ENCODE data around the gene DIDO1.
A peak's percentile ranks its signal among the peaks of the same experiment; 100 is the strongest.
"Not testable (repeated sequence)": the region's sequence is repeated elsewhere in the genome, so short reads cannot be mapped to it uniquely, and the experiment has no call there.

DIDO1 gene

DNA sequence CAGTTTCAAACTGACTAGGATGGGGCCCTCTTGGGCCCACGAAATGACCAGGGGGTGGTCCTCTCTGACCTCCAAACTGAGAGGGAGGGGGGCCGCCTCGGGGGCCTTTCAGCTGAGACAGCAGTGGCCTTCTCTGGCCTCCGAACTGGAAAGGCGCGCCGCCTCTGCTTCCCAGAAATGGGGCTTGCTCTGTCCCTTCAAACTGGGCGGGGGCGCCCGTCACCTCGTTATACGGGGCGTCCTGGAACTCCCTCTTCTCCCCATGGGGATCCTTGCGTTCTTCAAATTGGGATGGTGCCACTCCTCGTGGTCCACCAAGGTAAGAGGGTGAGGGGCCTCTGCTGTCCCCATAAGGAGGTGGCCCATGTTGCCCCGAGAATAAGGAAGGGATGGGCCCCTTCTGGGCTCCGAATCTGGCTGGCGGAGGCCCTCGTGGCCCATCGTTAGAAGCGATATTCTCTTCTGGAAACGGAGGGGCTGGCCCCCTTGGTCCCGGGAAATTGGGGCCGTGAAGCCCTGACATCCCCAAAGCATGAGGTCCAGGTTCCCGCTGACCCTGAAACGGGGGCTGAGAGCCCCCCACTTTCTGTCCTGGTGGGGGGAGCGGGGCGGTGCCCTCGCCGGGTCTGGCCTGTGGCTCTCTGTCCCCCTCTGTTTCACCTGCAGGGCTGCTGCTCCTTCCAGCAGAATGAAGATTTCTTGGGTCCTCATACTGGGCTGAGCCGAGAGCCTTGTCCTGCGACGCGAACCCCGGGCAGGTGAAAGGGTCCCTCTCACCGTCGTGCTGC, 46.0 kb downstream of the DIDO1 start:
- DNase-seq (ENCODE audit: low read depth in 2 of 2), result no peak

DNA sequence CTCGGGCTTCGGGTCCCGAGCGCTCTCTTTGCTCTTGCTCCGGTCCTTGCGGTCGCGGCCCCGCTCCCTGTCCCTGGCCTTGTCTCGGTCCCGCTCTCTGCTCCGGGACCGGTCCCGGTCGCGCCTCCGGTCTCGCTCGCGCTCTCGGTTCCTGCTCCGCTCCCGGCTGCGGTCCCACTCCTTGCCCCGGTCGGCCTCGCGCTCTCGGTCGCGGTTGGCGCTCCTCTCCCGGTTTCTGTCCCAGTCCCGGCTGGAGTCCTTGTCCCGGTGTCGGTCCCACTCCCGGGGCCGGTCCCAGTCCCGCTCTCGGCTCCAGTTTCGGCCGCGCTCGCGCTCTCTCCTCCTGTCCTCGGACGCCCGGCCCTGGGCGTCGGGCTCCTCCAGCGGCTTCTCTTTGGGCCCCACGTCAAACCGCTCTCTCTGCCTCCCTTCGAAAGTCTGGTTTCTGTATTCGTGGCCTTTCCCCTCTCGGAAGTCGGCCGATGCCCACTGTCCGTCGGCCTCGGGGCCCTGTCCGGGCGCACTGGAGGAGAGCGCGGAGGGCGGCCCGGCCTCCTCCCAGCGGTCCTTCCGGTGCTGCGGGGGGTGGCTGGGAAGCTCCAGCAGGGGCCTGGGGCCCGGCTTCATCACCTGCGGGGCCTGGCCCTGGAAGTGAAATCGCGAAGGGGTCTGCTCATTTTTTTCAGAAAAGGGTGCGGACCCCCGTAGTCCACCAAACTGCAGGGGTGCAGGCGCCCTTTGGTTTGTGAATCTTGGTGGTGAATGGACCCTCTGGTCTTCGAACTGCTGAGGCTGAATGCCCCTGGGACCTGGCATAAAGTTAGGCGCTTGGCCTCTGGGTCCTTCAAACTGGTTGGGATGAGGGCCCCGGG, 46.8 kb downstream of the DIDO1 start:
- DNase-seq (ENCODE audit: low read depth in 2 of 2), result no peak

DNA sequence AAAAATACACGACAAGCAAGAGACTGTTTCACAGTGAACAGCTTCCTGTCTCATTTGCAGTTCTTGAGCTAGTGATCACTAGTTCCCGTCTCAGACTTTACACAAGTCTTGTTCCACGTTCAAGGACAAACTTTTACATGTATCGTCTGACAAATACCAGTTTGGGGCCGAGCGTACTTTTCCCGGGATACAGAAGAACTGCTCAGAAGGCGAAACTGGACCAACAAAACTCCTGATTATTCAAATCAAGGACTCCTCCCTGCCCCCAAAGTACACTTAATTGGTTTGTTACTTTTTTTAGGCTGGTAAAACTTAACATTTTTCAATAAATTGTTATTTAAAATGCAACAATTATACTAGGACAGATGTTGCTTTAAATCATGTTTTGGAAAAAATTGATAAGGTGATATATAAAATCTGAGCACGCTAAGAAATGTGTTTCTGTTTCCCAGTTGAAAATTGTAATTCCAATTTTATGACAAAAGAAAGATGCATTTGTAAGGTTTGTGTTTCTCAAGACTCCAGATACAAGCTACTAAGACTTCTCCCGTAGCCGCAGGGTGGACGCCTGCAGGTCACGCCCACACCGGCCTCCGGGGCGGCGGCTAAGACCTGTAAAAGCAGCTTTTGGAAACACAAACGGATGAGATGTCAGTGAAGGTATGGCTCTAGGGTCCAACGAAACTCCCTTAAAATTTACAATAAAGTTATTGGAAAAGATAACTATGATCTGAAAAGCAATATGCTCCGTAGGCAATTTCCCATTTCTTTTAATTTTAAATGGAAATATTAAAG, 47.9 kb downstream of the DIDO1 start:
- DNase-seq (ENCODE audit: low read depth in 2 of 2), result no peak

DNA sequence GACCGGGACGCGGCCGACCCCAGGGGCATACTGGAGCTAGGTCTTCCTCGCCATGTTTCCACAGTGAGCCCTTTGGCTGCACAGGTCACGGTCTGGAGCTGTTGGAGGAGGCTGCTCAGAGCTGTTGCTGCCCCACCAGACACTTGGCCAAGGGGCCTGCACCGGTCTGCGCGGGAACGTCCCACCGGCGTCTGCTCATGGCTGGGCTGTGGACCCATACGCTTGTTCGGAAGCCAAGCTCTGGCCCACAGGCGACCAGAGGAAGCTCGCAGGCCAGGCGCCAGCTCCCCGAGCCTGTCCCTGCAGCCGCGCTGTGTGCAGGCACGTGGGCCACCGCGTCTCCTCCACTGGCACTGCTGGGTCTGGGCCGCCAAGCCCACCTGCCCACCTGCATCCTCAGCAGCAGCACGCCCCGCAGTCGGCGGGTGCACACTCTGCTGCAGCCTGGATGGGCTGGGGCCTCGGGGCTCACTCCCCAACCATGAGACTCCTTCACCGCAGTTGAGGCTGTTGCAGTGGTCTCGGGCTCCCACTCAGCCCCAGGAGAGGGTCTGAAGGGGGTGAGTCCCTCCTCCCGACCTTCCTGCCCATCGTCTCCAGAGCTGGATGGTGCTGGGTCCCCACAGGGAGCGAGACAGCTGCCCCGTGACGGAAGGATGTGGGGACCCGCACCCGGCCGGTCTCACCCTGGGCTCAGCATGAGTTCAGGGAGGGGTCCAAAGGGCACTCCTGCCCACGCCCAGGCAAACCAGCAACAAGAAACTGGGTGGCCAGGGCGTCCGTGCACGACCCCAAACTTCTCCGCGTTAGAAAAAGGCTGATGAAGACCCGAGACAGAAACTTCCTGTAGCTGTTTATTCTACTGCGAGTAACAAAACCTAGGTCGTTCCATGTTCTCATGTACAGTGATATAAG, 49.1 kb downstream of the DIDO1 start:
- no peak for DNase-seq (ENCODE audit: low read depth in 2 of 2)

DNA sequence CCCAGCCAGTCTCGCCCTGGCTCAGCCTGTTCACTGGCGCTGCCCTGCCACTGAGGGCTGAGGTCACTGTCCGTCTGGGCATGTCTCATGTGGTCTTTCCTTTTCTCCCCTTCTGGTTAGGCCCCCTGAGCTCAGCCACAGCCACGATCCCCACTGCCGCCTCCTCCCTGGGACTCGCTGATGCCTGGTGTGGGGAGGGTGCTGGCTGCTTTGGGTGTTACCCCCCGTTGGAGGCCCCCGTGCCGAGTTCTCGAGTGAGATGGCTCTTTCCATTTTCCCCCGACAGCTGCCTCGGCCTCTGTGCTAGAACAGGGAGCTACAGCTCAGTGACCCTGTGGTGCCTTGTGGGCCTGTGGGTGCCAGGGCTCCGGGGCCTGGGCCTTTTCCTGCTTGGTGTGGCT, 49.8 kb downstream of the DIDO1 start:
- DNase-seq (ENCODE audit: low read depth in 2 of 2), result no peak

DNA sequence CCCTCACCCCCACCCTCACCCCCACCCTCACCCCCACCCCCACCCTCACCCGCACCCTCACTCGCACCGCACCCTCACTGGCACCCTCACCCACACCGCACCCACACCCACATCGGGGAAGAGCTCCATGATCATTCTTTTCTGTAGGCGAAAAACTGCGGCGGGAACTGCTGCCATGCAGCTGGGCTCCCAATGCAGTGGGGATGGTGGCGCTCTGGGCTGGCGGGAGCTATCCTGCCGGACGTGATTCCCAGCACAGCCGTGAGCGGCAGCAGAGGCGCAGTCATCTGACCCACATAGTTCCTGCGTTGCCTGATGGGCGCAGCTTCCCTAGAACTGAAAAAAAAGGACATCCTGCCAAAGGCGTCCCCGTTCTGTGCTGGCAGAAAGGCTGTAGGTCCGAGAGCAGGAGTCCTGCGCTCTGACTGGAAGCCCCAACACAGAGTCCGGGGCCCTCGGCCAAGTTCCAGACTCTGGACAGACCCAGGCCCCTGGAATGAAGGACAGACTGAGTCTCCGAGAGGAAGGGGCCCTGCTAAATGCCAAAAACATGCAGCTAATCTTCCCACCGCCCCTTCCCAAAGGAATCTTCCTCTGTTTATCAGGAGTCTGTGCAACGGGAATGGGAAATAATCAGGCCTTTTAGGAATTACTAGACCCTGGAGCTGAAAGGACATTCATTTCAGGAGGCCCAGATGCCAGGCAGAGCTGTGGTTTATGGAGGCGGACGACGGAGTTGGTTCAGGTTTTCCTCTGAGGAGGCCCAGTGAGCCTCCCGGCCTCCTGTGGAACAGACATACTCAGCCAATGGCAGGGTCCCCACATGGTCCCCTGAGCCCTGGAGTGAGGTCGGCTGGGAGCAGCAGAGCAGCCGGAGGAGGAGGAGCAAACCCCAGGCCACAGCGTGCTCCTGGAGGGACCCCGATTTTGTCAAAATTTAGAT, 50.6 kb downstream of the DIDO1 start:
- no peak for DNase-seq (ENCODE audit: low read depth in 2 of 2)

DNA sequence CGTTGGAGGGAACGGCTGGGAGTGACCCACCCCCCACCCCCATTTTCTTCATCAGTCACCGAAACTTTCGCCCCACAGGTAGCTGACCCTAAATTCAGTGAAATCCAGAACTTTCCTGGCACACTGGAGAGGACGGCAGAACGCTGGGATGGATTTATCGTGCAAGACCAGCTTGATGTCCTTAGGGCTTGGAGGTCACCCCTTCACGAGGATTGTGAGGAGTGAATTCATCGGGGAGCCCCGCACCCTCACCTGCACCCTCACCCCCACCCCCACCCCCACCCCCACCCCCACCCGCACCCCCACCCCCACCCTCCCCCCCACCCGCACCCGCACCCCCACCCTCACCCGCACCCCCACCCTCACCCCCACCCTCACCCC, 51.4 kb downstream of the DIDO1 start:
- no peak for DNase-seq (ENCODE audit: low read depth in 2 of 2)

DNA sequence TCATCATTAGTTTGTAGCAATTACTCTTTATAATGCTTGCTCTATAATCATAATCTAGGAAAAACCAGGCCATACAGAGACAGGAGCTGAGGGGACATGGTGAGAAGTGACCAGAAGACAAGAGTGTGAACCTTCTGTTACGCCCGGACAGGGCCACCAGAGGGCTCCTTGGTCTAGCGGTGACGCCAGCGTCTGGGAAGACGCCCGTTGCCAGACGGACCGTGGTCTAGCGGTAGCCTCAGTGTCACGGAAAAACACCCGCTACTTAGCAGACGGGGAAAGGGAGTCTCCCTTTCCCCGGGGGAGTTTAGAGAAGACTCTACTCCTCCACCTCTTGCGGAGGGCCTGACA, 52.6 kb downstream of the DIDO1 start:
- DNase-seq (ENCODE audit: low read depth in 2 of 2), result not testable (repeated sequence)

DNA sequence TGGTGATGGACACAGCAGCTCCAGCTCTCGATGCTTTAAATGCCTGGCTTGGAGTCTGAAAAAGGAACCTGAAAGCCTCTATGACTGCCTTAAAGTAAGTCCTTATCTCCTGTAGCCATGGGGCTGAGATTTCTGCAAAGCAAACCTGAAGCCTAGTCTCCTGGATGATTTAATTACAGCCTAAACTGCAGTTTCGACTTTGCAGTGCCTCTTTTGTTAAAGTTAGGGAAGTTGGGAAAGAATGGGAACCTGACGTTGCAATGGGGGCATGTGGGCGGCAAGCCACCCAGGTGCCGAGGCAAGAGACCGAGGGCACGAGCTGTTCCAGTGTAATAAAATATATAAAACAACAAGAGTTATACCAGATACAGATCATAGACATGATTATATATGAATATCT, 53.0 kb downstream of the DIDO1 start:
- DNase-seq (ENCODE audit: low read depth in 2 of 2), result no peak

DNA sequence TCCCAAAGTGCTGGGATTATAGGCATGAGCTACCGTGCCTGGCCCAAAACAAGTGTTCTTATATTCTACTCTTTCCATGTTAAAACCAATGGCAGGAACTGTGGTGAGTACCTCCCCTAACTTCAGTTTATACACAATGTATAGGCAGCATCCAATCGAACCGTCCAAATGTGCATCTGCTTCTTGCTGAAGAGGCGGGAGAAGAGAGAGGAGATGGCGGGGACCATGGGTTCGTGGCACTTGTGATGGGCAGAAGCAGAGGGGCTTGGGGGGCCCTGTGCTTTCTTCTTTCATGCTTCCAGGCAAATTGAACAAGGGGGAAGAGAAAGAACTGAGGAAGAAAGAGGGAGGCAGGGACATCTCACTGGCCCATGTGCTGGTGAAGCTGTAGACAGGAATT, 53.4 kb downstream of the DIDO1 start:
- no peak for DNase-seq (ENCODE audit: low read depth in 2 of 2)

DNA sequence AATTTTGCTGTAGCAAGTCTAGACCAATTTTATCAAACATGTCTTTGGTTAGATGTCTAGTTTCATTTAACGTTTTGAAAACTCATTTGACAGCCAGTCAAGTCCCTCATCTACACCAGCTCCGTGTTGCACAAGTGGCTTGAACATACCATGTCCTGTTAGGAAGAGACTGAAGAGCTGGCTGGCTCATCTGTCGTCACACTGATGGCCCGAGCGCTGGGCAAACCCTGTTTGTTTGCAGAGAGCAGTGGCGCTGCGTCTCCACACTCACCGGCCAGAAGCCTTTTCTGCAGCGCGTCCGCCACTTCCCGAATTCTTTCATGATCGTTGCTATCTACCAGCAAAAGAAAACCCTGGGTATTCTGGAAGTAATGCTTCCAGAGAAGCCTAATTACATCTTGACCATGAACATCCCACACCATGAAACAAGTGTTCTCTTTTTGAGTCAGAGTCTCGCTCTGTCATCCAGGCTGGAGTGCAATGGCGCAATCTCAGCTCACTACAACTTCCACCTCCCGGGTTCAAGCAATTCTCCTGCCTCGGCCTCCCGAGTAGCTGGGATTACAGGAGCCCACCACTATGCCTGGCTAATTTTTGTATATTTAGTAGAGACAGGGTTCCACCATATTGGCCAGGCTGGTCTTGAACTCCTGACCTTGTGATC, 54.0 kb downstream of the DIDO1 start:
- DNase-seq (ENCODE audit: low read depth in 2 of 2), result no peak

DNA sequence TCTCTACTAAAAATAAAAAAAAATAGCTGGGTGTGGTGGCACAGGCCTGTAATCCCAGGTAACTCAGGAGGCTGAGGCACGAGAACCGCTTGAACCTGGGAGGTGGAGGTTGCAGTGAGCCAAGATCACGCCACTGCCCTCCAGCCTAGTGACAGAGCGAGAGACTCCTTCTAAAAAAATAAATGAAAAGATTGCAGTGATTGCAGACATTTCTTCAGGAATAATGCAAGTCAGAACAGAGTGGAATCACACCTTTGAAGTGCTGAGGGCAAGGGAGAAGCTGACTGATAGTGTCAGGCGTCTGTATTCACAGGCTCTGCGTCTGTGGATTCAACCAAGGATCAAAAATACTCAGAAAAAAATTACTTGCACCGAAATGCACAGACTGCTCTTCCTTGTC, 62.1 kb downstream of the DIDO1 start:
- DNase-seq (ENCODE audit: low read depth in 2 of 2), result no peak

DNA sequence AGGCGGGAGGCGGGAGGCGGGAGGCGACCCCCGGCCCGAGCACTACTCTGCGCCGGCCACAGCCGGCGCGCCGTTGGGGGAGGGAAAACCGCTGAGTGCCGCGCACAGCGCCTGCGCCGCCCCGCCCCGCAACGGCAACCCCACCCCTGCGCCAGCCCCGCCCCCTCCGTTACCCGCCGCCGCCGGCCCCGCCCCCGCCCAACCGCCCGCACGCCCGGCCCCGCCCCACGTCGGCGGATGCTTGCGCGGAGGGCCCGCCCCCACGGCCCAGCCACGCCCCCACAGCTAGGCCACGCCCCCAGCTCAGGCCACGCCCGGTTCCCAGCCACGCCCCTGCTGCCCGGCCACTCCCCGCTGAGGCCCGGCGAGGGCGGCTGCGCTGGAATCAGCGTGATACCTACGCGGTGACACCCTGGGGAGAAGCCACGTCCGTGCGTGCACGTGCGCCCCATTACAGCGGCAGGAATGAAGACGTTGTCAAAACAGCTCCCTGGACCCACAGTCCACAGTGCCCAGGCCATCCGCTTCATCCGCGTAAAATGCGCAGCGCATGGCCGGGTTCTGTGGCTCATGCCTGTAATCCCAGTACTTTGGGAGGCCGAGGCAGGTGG, 64.5 kb downstream of the DIDO1 start, which contains the start of gene TCFL5:
Gene TCFL5, minus strand, starts transcription at position 97 of the 611 bp plus-strand sequence. CDS start 152 bp downstream, outside the sequence.
- DNase-seq (ENCODE audit: low read depth in 2 of 2), result peak; percentile 90 to 93

DNA sequence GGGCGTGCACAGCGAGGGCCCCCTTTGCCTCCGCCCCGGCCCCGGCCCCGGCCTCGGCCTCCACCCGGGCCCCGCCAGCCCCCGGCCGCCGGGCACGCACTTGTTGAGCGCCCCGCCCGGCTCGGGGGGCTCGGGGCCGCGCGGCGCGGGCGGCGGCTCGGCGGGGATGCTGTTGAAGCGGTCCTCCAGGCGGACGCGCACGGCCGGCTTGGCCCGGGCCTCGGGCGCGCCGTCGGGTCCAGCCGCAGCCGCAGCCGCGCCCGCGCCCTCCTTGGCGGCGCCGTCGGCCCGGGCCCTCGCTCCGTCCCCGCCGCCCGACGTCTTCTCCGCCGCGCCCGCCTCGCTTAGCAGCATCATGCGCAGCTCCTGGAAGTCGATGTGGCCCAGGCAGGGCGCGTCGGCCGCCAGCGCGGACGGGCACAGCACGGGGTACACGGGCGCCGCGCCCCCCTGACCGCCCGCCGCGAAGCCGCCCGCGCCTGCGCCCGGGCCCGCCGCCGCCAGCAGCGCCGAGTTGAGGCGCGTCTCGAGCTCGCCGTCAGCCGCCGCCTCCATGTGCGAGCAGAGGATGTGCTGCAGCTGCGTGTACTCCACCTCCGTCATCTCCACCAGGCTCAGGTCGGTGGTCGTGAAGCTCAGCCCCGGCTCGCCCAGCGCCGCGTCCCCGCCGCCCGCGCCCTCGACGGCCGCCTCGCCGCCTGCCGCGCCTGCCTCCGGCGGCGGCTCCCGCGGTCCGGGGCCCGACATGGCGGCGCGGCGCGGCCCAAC, 65.2 kb downstream of the DIDO1 start:
- peak in 1 of 2 donors; percentile 16 for DNase-seq (ENCODE audit: low read depth in 2 of 2)

DNA sequence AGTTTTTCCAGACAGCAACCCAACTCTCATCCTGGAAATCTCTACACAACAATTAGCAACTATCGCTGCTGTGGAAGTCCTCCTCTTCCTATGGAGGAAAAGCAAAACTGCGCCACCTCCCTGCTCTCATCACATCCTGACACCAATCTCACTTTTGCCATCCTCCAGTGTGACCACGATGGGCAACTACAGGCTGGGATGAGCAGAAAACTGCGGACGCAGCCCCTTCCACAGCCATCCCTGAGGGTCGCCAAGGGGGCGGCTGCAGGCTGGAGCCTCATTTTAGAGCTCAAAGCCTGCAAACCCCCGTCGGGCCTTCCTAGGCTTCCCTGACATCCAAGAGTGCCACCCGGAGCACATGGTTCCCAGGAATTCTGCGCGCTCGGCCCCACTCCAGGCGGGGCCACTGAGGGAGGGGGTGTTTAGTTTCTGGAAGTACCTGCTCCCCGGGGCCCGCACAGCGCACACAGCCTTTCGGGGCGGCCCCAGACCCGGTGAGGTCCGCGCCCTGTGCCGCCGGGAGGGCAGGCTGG, 65.8 kb downstream of the DIDO1 start:
- no peak for DNase-seq (ENCODE audit: low read depth in 2 of 2)

DNA sequence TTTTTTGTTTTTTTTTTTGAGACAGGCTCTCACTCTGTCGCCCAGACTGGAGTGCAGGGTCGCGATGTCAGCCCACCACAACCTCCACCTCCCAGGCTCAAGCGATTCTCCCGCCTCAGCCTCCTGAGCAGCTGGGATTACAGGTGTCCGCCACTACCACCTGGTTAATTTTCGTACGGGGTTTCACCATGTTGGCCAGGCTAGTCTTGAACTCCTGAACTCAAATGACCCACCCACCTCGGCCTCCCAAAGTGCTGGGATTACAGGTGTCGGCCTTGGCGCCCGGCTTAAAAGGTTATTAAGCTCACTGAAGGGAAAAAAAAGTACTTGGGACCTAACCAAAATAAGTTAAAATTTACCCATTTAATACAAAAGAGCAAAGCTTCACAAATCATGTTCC, 66.6 kb downstream of the DIDO1 start:
- DNase-seq (ENCODE audit: low read depth in 2 of 2), result no peak

DNA sequence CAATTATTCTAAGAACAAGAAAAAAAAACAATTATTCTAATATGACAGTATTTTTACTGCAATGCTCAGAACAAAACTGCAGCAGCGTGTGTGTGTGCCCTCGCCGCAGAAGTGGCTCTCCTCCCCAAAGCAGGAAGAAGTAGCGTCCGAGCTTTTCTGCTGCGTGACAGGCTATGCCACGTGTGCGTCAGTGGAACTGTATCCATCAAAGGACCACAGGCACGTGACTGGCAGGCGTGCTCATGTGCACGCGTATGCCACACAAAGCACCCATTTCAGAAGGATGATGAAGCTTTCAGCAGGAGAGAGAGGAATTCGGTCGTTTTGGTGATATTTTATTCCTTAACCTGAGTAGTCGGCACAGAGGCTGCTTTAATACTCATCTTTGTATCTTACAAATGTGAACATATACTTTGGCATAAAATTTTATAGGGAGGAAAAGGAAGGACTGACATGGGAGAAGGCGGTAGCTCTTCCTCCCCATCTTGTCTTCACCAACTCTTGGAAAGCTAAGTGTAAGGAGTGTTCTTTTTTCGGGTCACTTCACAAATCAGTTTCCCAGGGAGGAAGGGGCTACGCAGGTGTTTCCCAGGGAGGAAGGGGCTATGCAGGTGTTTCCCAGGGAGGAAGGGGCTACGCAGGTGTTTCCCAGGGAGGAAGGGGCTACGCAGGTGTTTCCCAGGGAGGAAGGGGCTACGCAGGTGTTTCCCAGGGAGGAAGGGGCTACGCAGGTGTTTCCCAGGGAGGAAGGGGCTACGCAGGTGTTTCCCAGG, 68.1 kb downstream of the DIDO1 start:
- no peak for DNase-seq (ENCODE audit: low read depth in 2 of 2)

All from stimulated activated CD8-positive, alpha-beta memory T cell treated with anti-CD3 and anti-CD28 coated beads, Interleukin-2, amount 100 ng/mL, for 1 hour (primary cell).